Measurements from ENCODE around the gene KRTAP25-1.

KRTAP25-1 gene

DNA sequence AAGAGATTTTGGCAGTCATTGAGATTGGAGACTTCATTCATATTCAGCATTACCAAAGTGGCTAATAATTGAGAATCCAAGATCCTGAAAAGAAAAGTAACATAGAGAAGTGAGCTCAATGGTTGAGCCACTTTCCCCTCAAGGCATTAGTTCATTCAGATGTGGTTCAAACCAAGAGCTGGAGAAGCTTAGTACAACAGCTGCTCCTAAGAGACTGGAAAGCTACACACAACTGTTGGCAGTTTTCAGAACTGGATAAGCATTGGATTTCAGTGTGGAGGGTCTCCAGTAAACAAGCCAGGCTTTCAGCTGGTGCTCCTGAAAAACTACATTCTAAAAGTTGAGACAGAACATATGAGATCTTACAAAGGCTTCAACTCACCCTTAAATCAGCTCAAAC, 44.3 kb downstream of the KRTAP25-1 start:
- no peak for DNase-seq

DNA sequence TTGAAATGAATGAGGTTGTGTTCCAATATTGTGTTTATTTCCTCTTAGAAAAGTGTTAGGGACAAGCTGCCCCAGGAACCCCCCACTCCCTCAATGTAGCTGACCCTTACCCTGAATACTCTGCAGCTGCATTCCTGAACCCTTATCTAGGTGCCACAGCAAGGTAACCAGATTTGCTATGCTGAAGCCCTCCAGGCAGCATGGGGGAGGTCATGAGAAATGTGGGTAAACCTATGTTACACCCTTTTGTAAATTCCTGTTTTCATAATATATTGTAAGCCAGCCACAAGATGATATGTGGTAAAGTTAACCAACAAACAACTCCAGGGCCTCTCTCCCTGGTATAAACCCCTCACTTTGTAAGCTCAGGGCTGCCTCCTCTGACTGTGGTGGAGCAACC, 45.6 kb downstream of the KRTAP25-1 start:
- no peak for DNase-seq

- no peak for DNase-seq
Measured at GRCh38 chr21:30240661-30241060, 48.7 kb downstream of the KRTAP25-1 start.

Measured in activated CD4-positive, alpha-beta T cell treated with anti-CD3 and anti-CD28 coated beads, Interleukin-2, amount 50 U/mL, for 16 hours (primary cell).